Activated CD4-positive, CD25-positive, alpha-beta regulatory T cell treated with anti-CD3 and anti-CD28 coated beads, Interleukin-2, amount 50 U/mL, for 72 hours (primary cell): ENCODE data around the gene POR.
"Not testable (repeated sequence)": the region's sequence is repeated elsewhere in the genome, so short reads cannot be mapped to it uniquely, and the experiment has no call there.

Experiments used
- DNase-seq: peaks from one replicate; pipeline ENCODE4 v3.0.0; 2021

POR gene

DNA sequence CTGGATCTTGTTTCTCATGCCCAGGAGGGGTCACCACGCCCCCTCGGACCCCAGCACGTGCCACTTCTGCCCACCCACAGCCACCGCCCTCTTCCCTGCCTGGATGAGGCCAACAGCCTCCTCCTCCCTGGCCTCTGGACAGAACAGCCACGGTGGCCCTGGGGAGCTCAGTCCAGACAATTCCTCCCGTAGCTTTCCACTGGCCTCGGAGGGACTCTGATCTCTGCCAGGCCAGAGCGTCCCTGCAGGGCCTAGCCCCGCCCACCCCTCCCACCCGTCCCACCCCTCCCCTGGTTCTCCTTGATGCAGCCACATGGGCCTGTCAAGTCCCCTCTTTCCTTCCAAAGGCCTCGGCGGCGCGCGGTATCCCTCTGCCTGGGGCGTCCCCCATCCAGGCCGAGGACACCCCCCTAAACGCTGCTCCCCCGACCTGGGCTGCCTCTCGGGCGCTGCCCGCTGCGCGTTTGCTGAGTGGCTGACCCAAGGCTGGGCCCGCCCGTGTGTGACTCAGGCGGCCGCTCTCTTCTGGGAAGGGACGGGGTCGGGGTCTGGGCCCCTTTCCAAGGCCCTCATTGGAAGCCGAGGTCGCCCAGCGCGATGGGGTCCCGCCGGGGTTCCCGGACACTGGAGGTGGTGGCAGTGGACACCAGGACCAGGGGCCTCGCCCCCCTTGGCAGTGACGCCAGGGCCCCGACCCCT is 78.9 kb downstream of the POR start:
- DNase-seq: no peak

DNA sequence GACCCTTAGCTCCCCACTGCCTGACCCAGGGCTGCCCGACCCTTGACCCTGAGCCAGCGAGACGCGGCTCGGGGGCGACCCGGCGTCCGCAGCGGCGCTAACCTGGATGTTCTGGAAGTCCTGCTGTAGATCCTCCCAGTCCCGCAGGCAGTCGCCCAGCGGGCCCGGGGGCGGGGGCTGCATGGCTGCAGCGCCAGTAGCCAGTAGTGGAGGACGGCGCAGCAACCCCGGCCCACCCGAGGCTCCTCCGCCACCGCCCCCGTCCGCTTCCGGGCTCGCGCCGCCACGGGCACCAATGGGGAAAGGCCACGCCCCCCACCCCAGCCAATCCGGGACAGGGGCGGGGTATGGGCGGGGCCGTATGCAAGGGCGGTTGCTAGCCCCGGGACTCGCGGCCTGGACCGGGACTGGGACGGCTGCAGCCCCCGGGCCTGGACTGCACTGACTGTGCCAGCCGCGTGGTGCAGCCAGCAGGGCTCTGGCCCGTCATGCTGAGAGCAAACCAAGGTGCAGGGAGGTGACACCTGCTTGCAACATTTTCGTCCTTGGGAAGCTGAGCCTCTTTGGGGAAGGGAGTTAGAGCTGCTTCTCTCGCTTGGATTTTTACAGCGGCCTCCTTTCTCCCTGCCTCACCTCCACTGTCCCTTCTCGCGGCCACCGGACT is 79.6 kb downstream of the POR start, which contains the start of gene TMEM120A:
TSS of gene TMEM120A (minus strand) at position 208 of the 664 bp plus-strand sequence. CDS start at position 183, 25 bp downstream.
- peak; percentile 93 for DNase-seq

- no peak for DNase-seq
Observed at GRCh38 chr7:75995052-75995471, 80.1 kb downstream of the POR start.

- DNase-seq: no peak
Observed at GRCh38 chr7:75995996-75996395, 81.0 kb downstream of the POR start.

DNA sequence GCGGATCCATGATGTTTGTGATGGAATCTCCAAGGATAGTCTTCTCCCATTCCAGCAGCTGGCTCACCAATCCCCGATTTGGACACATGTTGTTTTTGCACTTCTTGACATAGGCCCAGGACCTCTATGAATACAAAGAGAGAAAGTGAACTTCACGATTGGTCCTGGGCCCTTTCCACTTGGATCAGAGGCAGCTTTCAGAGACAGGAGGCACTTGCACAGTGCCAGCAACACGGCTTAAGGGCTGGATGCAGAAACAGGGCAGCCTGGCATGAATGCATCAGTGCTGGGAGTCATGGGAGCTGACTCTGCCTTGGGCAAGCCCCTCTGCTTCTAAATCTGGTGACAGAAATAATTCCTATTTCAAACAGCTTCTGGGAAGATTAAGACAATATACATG is 81.5 kb downstream of the POR start:
- no peak for DNase-seq

DNA sequence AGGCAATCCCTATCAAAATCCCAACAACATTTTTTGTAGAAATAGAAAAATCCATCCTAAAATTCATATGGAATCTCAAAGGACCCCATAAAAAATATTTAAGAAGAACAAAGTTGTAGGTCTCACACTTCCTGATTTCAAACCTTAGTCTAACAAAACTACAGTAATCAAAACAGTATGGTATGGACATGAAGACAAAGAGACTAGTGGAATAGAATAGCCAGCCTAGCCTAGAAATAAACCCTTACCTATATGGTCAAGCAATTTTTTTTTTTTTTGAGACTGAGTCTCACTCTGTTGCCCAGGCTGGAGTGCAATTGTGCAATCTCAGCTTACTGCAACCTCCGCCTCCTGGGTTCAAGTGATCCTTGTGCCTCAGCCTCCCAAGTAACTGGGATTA is 83.1 kb downstream of the POR start:
- DNase-seq: no peak

- no peak for DNase-seq
Observed at GRCh38 chr7:76000566-76000965, 85.6 kb downstream of the POR start.

GRCh38 chr7:76002139-76002538 is 87.2 kb downstream of the POR start:
- DNase-seq: no peak

DNA sequence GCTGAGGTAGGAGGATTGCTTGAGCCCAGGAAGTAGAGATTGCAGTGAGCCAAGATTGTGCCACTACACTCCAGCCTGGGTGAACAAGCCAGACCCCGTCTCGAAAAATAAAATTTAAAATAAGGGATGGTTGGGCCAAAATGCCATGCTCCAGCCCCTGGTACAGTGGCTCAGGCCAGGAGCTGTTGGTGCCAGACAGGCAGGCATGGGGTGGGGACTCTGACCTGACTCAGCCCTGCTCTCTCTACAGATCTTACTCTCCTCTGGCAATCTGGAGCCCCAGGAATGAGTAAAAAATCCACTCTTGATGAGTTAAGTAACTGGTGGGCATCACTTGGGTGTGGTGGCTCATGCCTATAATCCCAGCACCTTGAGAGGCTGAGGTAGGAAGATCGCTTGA is 87.9 kb downstream of the POR start:
- no peak for DNase-seq

- no peak for DNase-seq
Observed at GRCh38 chr7:76003351-76003750, 88.4 kb downstream of the POR start.

GRCh38 chr7:76005004-76005403 is 90.0 kb downstream of the POR start:
- DNase-seq: not testable (repeated sequence)

DNA sequence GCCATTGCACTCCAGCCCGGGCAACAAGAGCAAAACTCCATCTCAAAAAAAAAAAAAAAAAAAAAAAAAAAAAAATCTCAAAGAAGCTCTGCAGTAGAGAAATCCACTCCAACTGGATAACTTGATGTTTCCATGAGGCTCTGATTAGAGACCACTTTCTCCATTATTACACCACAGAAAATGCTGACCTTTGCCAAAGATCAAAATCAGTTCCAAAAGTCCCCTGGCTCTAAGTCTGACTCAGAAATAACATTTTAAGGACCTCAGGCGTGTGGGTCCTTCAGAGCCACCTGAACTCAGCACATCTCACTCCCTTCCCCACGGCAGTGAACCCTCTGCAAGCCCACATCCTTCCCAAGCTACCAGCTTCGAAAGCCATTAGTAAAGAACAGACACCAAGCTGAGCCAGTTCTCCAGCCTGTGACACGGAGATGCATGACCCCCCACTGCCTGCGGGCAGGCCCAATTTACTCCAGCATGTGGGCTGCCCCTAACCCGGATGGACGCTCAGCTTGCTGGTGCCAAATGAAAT is 93.3 kb downstream of the POR start:
- no peak for DNase-seq

DNA sequence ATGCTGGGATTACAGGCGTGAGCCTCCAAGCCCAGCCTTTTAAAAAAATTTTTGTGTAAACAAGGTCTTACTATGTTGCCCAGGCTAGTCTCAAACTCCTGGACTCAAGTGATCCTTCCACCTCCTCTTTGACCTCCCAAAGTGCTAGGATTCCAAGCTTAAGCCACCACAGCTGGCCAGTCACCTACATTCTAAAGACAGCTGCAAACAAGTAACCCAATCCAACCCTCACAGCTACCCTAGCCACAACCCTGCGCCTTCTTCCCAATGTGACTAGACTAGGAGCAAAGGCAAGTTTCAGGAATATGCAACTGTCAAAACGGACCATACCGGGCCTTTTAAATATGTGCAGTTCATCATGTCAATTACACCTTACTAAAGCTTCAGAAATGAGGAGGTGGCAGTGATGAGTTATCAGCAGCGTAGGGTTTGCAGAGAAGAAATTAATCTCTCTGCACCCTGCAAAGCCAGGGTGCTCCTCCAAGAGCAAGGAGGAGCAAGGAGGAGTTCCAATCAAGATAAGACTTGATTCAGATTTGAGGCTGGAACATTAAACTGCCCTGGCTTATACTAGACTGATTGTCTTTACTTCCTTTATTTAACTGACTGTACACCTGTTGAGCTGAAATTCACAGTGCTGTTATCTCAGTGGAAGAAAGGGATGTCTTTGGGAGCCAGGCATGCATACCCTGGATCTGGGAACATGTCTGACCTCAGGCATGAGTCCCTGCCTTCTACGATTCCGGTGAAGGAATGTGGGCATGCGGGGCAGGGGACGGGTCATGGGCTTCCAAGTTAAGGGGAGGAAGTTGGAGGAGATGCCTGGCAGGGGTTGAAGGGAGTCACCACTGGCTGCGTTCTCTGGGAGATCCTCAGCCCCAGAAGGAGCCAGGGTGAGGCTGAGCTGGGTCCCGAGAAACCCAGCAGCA is 95.0 kb downstream of the POR start:
- DNase-seq: no peak

GRCh38 chr7:76011442-76011861 is 96.5 kb downstream of the POR start:
- no peak for DNase-seq

DNA sequence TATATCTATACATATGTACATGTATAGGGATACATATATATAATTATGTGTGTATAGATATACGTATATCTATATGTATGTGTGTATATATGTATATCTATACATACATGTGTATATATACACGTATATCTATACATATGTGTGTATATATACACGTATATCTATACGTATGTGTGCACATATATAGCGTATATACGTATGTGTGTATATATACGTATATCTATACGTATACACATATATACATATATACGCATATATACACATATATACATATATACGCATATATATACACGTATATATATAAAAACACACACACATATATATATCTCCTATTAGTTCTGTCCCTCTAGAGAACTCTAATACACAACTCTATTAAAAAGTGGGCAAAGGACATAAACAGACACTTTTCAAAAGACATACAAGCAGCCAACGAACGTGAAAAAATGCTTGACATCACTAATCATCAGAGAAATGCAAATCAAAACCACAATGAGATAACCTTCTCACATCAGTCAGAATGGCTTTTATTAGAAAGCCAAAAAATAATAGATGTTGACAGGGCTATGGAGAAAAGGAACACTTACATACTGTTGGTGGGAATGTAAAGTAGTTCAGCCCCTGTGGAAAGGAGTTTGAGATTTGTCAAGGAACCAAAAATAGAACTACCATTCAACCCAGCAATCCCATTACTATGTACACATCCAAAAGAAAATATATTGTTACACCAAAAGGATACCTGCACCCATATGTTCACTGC is 101.4 kb downstream of the POR start:
- no peak for DNase-seq

DNA sequence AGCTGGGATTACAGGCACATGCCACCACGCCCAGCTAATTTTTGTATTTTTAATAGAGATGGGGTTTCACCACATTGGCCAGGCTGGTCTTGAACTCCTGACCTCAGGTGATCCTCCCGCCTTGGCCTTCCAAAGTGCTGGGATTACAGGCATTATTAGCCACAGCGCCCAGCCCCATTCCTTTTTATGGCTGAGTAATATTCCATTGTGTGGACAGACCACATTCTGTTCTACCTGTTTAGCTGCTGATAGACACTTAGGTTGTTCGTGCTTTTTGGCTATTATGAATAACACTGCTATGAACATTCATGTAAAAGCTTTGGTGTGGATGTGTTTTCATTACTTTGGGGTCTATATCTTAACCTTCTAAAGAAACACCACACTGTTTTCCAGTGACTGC is 103.6 kb downstream of the POR start:
- not testable (repeated sequence) for DNase-seq

- DNase-seq: peak; percentile 71
Observed at GRCh38 chr7:76020031-76020714, 105.2 kb downstream of the POR start.

DNA sequence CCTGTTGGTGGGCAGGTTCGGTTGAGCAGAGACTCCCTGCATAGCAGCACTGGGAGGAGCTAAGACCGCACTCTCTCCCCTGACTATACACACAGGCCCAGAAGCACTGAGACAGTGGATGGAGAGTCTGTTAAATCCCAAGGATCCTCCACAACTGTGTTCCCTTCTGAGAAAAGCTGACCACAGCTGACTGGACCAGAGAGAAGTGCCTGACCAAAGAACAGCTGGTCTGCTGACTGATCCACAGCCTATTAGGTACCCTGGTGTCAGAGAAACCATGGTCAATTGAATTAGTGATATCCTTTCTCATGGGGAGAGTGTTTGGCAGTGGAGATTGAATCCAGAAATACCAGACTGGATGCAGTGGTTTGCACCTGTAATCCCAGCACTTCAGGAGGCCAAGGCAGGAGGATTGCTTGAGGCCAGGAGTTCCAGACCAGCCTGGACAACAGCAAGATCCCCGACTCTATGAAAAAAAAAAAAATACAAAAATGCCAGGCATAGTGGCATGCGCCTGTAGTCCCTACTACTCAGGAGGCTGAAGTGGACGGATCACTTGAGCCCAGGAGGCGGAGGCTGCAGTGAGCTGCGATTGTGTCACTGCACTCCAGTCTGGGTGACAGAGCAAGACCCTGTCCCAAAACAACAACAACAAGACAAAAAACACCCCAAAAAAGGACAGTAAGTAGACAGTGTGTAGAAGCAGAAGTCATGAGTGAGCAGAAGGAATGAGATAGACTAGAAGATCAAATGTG is 107.2 kb downstream of the POR start:
- DNase-seq: no peak

GRCh38 chr7:76023002-76023401 is 108.0 kb downstream of the POR start:
- DNase-seq: no peak

DNA sequence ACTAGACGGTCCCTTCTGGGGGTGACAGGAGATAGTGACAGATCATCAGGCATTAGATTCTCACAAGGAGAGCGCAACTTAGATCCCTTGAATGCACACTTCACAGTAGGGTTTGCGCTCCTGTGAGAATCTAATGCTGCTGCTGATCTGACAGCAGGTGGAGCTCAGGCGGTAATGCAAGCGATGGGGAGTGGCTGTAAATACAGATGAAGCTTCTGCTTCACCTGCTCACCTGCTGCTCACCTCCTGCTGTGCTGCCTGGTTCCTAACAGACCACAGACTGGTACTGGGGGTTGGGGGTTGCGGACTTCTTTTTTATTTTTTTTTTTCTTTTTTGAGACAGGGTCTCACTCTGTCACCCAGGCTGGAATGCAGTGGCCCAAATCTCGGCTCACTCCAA is 114.7 kb downstream of the POR start:
- not testable (repeated sequence) for DNase-seq

DNA sequence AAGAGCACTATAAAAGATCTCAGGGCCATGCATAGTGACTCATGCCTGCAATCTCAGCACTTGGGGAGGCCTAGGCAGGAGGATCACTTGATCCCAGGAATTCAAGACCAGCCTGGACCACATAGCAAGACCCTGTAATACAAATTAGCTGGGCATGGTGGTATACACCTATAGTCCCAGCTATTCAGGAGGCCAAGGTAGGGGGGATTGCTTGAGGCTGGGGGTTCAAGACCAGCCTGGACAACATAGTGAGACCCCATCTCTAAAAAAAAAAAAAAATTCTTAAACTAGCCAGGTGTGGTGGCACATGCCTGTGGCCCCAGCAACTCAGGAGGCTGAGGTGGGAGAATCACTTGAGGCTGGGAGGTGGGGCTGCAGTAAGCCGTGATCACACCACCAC is 117.0 kb downstream of the POR start:
- no peak for DNase-seq
